ENCODE data around the gene TNFRSF14.

DNA sequence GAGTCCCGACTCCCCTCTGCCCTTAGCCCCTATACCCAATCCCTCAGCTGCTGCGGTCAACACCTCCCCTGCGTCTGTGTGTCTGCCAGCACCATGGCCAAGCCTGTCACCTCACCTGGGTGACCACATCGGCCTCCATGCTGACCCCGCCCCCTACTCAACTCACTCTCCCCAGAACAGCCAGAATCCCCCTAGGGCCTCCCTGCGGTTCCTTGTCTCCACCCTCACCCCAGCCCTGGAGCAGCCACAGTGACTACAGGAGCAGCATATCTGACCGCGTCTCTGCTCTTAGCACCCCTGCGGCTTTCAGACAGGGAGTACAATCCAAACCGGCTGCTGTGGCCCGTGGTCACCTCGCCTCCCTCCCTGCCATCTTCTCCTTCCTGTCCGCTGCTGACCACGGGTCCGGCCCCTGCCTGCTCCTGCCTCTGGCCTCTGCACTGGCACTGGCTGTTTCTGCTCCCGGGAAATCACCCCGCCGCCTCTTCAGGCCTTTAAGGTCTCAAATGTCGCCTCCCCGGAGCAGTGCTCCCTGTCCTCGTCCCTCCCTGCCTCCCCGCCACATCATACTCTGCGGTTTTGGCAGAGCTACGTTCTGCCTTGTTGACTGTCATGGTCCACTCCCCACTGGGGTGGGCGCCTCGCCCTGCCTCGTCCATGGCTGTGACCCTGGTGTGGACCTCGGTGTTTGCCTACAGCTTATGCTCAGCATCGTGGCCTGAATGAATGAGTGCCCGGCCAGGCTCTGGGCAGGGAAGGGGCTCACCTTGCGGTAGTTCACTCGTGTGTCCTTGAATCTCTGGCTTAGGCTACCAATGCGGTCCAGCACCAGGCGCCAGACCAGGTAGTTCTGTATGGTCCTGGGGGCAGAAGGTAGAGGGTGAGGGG, 41.5 kb downstream of the TNFRSF14 start:
- TF ChIP-seq, protein P1, sequence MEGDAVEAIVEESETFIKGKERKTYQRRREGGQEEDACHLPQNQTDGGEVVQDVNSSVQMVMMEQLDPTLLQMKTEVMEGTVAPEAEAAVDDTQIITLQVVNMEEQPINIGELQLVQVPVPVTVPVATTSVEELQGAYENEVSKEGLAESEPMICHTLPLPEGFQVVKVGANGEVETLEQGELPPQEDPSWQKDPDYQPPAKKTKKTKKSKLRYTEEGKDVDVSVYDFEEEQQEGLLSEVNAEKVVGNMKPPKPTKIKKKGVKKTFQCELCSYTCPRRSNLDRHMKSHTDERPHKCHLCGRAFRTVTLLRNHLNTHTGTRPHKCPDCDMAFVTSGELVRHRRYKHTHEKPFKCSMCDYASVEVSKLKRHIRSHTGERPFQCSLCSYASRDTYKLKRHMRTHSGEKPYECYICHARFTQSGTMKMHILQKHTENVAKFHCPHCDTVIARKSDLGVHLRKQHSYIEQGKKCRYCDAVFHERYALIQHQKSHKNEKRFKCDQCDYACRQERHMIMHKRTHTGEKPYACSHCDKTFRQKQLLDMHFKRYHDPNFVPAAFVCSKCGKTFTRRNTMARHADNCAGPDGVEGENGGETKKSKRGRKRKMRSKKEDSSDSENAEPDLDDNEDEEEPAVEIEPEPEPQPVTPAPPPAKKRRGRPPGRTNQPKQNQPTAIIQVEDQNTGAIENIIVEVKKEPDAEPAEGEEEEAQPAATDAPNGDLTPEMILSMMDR (conservative IDR thresholded peaks at IDR 0.05; ENCODE audit: low read depth, low read length) = no peak
- TF ChIP-seq EZH2 (IDR thresholded peaks at IDR 0.05; ENCODE audit: low read length, unreplicated experiment) = no peak
- TF ChIP-seq EZH2phosphoT487 (IDR thresholded peaks at IDR 0.05; ENCODE audit: borderline replicate concordance, low read length) = no peak

Measured in PC-3 (cell line).